ENCODE measurements around the gene ERICH2. TPM values are rescaled to one million over a fixed set of nuclear protein-coding genes. Genes with fewer than 3 reads are reported as not detected.

The ERICH2 gene
- total RNA-seq, result not detected in 2 replicates

GRCh38 chr2:170770008-170770605 is at the start of gene ERICH2:
Gene ERICH2 (plus strand): TSS chr2:170770378. CDS start chr2:170770682, 304 bp downstream.

GRCh38 chr2:170816504-170817092 is 46.4 kb downstream of the ERICH2 start, which contains the start of gene GAD1:
Gene GAD1 (plus strand): TSS chr2:170816887. CDS start chr2:170818592, 1,705 bp downstream.

Other genes with a start within 250 kb of the ERICH2 start
- gene SP5, start 55.0 kb upstream of the ERICH2 start, total RNA-seq, result not detected in 2 replicates
- gene GAD1, start 46.5 kb downstream of the ERICH2 start, total RNA-seq, result 0.97 TPM in 1 of 2 replicates, not detected in the other
- 37.0 and 38.5 TPM in 2 replicates for gene GORASP2, start 158.9 kb downstream of the ERICH2 start, total RNA-seq